OCI-LY1 (cell line): ENCODE data around the gene STARD9.

Experiments used
- EZH2 ChIP-seq: fragments of 200-600 bp; sonication (generic), shearing (Covaris generic); IDR thresholded peaks from 2 replicates; pipeline ENCODE4 v1.8.0; 2017; ENCODE audit warnings: borderline replicate concordance, mixed run types, mild to moderate bottlenecking, antibody characterized with exemption, low read length, moderate library complexity, mixed read lengths
- TF ChIP-seq, protein P1 (sequence below): fragments of 200-600 bp; sonication (generic), shearing (Covaris generic); IDR thresholded peaks from 2 replicates; pipeline ENCODE4 v1.5.1; 2017; ENCODE audit warnings: mild to moderate bottlenecking, antibody characterized with exemption, low read length, moderate library complexity, mixed read lengths

DNA sequence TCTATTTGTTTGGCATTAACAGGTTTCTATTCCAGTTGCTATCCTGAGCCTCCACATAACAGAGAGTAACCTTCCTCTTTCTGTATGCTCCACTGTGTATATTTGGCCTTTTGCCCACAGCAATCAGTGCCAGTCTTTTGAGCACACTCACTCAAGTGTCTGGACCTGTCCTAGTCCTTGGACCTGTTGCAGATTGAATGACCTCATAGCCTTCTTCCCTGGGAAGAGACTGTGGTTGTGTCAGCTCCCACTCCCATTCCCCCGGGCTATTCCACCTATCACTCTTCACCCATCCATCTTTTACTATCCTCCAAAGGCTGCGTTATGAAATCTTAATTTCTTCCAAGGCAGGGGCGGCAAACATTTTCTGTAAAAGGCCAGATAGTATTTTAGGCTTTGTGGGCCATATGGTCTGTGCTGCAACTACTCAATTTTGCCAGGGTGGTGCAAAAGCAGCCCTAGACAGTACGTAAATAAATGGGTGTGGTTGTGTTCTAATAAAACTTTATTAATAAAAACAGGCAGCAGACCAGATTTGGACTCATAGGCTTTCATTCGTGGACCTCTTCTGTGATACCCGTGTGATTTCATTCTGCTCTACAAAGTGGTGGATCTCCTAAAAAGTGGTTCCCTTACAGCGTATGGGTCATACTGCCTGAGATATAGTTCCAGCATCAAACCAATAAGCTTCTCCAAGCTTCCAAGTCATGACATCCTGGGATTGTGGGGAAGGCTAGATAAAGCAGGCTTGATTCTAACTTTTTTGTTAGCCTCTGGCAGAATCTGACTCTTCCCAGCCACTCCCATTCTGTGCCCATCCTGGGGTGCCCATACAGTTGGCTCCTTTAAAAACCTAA is 104.1 kb downstream of the STARD9 start:
- TF ChIP-seq, protein P1, sequence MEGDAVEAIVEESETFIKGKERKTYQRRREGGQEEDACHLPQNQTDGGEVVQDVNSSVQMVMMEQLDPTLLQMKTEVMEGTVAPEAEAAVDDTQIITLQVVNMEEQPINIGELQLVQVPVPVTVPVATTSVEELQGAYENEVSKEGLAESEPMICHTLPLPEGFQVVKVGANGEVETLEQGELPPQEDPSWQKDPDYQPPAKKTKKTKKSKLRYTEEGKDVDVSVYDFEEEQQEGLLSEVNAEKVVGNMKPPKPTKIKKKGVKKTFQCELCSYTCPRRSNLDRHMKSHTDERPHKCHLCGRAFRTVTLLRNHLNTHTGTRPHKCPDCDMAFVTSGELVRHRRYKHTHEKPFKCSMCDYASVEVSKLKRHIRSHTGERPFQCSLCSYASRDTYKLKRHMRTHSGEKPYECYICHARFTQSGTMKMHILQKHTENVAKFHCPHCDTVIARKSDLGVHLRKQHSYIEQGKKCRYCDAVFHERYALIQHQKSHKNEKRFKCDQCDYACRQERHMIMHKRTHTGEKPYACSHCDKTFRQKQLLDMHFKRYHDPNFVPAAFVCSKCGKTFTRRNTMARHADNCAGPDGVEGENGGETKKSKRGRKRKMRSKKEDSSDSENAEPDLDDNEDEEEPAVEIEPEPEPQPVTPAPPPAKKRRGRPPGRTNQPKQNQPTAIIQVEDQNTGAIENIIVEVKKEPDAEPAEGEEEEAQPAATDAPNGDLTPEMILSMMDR = no peak
- TF ChIP-seq EZH2 = no peak
